ENCODE results near the gene TMEM62. TPM values are rescaled to one million over a fixed set of nuclear protein-coding genes. Genes with fewer than 3 reads are reported as not detected.

TMEM62 gene
- total and polyA plus RNA-seq, 9 of the 15 experiments (the other 6 are each of a cell fraction or from before 2014, with no cell fraction given), result 4.4 to 16.6 (median 11.1) TPM

- TF ChIP-seq, protein P1, sequence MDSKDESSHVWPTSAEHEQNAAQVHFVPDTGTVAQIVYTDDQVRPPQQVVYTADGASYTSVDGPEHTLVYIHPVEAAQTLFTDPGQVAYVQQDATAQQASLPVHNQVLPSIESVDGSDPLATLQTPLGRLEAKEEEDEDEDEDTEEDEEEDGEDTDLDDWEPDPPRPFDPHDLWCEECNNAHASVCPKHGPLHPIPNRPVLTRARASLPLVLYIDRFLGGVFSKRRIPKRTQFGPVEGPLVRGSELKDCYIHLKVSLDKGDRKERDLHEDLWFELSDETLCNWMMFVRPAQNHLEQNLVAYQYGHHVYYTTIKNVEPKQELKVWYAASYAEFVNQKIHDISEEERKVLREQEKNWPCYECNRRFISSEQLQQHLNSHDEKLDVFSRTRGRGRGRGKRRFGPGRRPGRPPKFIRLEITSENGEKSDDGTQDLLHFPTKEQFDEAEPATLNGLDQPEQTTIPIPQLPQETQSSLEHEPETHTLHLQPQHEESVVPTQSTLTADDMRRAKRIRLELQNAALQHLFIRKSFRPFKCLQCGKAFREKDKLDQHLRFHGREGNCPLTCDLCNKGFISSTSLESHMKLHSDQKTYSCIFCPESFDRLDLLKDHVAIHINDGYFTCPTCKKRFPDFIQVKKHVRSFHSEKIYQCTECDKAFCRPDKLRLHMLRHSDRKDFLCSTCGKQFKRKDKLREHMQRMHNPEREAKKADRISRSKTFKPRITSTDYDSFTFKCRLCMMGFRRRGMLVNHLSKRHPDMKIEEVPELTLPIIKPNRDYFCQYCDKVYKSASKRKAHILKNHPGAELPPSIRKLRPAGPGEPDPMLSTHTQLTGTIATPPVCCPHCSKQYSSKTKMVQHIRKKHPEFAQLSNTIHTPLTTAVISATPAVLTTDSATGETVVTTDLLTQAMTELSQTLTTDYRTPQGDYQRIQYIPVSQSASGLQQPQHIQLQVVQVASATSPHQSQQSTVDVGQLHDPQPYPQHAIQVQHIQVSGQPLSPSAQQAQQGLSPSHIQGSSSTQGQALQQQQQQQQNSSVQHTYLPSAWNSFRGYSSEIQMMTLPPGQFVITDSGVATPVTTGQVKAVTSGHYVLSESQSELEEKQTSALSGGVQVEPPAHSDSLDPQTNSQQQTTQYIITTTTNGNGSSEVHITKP (IDR thresholded peaks at IDR 0.05; ENCODE audit: partially characterized antibody), result peak; percentile 55
- TF ChIP-seq ZBTB11 (CRISPR knock-in tag; IDR thresholded peaks at IDR 0.05) (peak in 1 of 3 experiments; percentile 23; a peak in 2 of 6 replicates), NR2C2 (CRISPR knock-in tag; IDR thresholded peaks at IDR 0.05) (no peak), NR2C2 (tag; IDR thresholded peaks at IDR 0.05) (no peak), E2F8 (IDR thresholded peaks at IDR 0.05; ENCODE audit: low read depth, partially characterized antibody) (peak; percentile 16), TAF1 (IDR thresholded peaks at IDR 0.05; ENCODE audit: control insufficient read depth, extremely low read depth, insufficient read depth, low read length, severe bottlenecking) (no peak), PTBP1 (IDR thresholded peaks at IDR 0.05; ENCODE audit: low read depth, low read length) (0 out of 2 replicates have a peak, but pooled peaks have one; percentile 23), MTA3 (IDR thresholded peaks at IDR 0.05; ENCODE audit: borderline replicate concordance) (peak; percentile 53; the same call in 1 of the 2 replicates), CEBPG (CRISPR knock-in tag; IDR thresholded peaks at IDR 0.05) (0 out of 2 replicates have a peak, but pooled peaks have one; percentile 13), CEBPG (tag; conservative IDR thresholded peaks at IDR 0.05 in 1 of 2, IDR thresholded peaks at IDR 0.05 in 1 of 2) (no peak), SAP30 (IDR thresholded peaks at IDR 0.05; ENCODE audit: borderline replicate concordance, insufficient read depth, low read depth, low read length, poor library complexity, severe bottlenecking) (peak; percentile 36), SMARCC2 (IDR thresholded peaks at IDR 0.05; ENCODE audit: low read depth) (0 out of 2 replicates have a peak, but pooled peaks have one; percentile 11)
Observed at GRCh38 chr15:43186003-43186353, 52.6 kb downstream of the TMEM62 start (continued).

Measured in K562 (cell line).